ENCODE results near the gene DISP1. TPM values are rescaled to one million over a fixed set of nuclear protein-coding genes. Genes with fewer than 3 reads are reported as not detected.

The DISP1 gene
- total RNA-seq, 1 experiment from 2014 or later, result 6.9 TPM

DNA sequence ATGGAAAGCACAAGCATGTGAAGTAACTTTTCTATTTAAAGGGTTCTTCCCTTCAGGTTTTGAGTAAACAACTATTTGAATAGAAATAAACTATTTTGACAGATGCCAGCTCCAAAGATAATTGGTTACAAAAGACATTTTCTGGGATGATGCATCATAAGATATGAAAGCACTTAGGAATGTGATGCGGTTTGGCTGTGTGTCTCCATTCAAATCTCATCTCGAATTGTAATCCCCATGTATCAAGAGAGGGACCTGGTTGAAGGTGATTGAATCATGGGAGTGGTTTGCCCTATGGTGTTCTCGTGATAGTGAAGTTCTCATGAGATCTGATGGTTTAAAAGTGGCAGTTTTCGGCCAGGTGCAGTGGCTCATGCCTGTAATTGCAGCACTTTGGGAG lies 6.4 kb downstream of the DISP1 start:
- CTCF ChIA-PET, result no interaction called here

DNA sequence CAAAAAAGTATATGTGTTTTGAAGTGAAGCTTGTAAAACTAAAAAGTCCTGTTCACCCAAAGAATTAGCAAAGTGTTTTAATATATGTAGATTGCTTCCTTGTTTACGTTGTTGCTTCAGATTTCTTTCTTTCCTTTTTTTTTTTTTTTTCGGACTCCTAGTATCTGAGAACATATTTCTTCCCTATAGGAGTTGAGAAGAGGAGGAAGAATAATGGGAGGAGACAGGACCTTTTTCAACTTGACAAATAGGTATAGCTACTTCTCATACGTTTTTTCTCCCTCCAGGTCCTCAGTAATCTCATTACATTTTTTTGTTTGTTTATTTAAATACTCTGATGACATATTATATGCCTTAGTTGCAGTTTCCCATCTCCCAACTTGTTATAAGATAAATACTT lies 8.9 kb downstream of the DISP1 start:
- CTCF ChIA-PET, result no interaction called here
- H3K79me2 ChIP-seq (ENCODE audit: low read depth), result peaks cover 46% of the 10 kb centered on the region

More for the DNA sequence above, 6.4 kb downstream of the DISP1 start:
- Histone ChIP-seq H3K4me1 (replicated peaks; ENCODE audit: insufficient read depth) (peaks cover 56% of the 10 kb centered on the region), H3K4me3 (no peak overlapping the region), H3K36me3 (ENCODE audit: low read depth) (no peaks in the 10 kb centered on the region; the same call in 1 of the 2 replicates), H3K27ac (no peak overlapping the region), H3K27me3 (ENCODE audit: insufficient read depth, low read depth) (no peaks in the 10 kb centered on the region), H4K20me1 (ENCODE audit: insufficient read depth) (no peaks in the 10 kb centered on the region), H3K4me2 (no peak overlapping the region), H3K9me3 (ENCODE audit: insufficient read depth, low read depth) (0 out of 2 replicates have a peak, but pooled peaks cover 3% of the 10 kb centered on the region), H3K9me2 (ENCODE audit: insufficient read depth) (no peaks in the 10 kb centered on the region), H2AFZ (no peak overlapping the region), H3K79me2 (ENCODE audit: low read depth) (peaks cover 60% of the 10 kb centered on the region), H3F3A (ENCODE audit: insufficient read depth, low read depth) (peaks cover 16% of the 10 kb centered on the region)
- intact Hi-C loops (cut with micrococcal nuclease; ENCODE audit: unreplicated experiment), result no loop called here
- POLR2A ChIA-PET (ENCODE audit: unreplicated experiment), result no interaction called here
- TF ChIP-seq, protein P1, sequence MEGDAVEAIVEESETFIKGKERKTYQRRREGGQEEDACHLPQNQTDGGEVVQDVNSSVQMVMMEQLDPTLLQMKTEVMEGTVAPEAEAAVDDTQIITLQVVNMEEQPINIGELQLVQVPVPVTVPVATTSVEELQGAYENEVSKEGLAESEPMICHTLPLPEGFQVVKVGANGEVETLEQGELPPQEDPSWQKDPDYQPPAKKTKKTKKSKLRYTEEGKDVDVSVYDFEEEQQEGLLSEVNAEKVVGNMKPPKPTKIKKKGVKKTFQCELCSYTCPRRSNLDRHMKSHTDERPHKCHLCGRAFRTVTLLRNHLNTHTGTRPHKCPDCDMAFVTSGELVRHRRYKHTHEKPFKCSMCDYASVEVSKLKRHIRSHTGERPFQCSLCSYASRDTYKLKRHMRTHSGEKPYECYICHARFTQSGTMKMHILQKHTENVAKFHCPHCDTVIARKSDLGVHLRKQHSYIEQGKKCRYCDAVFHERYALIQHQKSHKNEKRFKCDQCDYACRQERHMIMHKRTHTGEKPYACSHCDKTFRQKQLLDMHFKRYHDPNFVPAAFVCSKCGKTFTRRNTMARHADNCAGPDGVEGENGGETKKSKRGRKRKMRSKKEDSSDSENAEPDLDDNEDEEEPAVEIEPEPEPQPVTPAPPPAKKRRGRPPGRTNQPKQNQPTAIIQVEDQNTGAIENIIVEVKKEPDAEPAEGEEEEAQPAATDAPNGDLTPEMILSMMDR (conservative IDR thresholded peaks at IDR 0.05), result no peak
- TF ChIP-seq EZH2 (IDR thresholded peaks at IDR 0.05; ENCODE audit: low read depth), result no peak
- BruUV-seq (replicated peaks), result no TSS peak
- DNase-seq, result no peak

DNA sequence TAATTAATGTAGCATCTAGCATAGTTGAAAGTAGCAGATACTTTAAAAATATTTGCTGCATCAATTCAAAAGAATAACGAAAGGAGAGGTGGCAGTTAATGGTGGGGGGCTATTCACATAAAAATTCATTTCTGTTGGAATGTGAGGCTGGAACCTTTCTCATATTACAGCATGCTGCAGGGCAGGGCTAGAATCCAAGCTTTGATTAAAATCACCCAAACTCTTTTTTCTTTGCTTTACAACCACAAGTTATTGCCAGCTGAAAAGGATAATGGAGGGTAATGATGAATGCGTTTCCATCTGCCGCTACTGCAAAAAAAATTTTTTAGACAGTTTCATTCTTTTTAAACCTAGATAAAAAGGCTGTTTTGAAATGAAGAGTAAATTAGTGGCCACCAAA lies 9.8 kb downstream of the DISP1 start:
- Histone ChIP-seq H3K4me3 (no peak overlapping the region), H3K9me2 (ENCODE audit: insufficient read depth) (no peaks in the 10 kb centered on the region), H4K20me1 (ENCODE audit: insufficient read depth) (no peaks in the 10 kb centered on the region), H3K4me2 (no peak overlapping the region; the same call in 1 of the 2 replicates), H3F3A (ENCODE audit: insufficient read depth, low read depth) (no peaks in the 10 kb centered on the region; the same call in 1 of the 2 replicates), H3K4me1 (replicated peaks; ENCODE audit: insufficient read depth) (peaks cover 31% of the 10 kb centered on the region), H3K9me3 (ENCODE audit: insufficient read depth, low read depth) (no peaks in the 10 kb centered on the region), H3K79me2 (ENCODE audit: low read depth) (peaks cover 40% of the 10 kb centered on the region), H3K36me3 (ENCODE audit: low read depth) (no peaks in the 10 kb centered on the region), H3K27ac (no peak overlapping the region), H2AFZ (no peak overlapping the region), H3K27me3 (ENCODE audit: insufficient read depth, low read depth) (no peaks in the 10 kb centered on the region)
- ChIA-PET POLR2A (ENCODE audit: unreplicated experiment) (no interaction called here), CTCF (interaction anchor here (0.6 kb wide), 2 partner anchors 217 to 649 kb away, joined by 3 read pairs; no protein-coding TSS in a partner anchor)
- TF ChIP-seq, protein P1 (conservative IDR thresholded peaks at IDR 0.05), result no peak
- no peak for TF ChIP-seq EZH2 (IDR thresholded peaks at IDR 0.05; ENCODE audit: low read depth)
- BruUV-seq (replicated peaks), result no TSS peak
- DNase-seq, result no peak
- intact Hi-C loops (cut with micrococcal nuclease; ENCODE audit: unreplicated experiment), result no loop called here

More for the DNA sequence above, 8.9 kb downstream of the DISP1 start:
- H3K4me1 ChIP-seq (replicated peaks; ENCODE audit: insufficient read depth), result peaks cover 32% of the 10 kb centered on the region
- no peaks in the 10 kb centered on the region for H3K27me3 ChIP-seq (ENCODE audit: insufficient read depth, low read depth)
- no peaks in the 10 kb centered on the region for H3K9me2 ChIP-seq (ENCODE audit: insufficient read depth)
- POLR2A ChIA-PET (ENCODE audit: unreplicated experiment), result no interaction called here
- H3K36me3 ChIP-seq (ENCODE audit: low read depth), result no peaks in the 10 kb centered on the region; the same call in 1 of the 2 replicates
- H3K27ac ChIP-seq, result no peak overlapping the region
- DNase-seq, result no peak
- H3K4me3 ChIP-seq, result no peak overlapping the region
- no peak overlapping the region for H2AFZ ChIP-seq
- intact Hi-C loops (cut with micrococcal nuclease; ENCODE audit: unreplicated experiment), result no loop called here
- BruUV-seq (replicated peaks), result no TSS peak
- no peak overlapping the region for H3K4me2 ChIP-seq
- 0 out of 2 replicates have a peak, but pooled peaks cover 2% of the 10 kb centered on the region for H3K9me3 ChIP-seq (ENCODE audit: insufficient read depth, low read depth)
- H4K20me1 ChIP-seq (ENCODE audit: insufficient read depth), result no peaks in the 10 kb centered on the region
- no peaks in the 10 kb centered on the region; the same call in 1 of the 2 replicates for H3F3A ChIP-seq (ENCODE audit: insufficient read depth, low read depth)
- no peak for TF ChIP-seq EZH2 (IDR thresholded peaks at IDR 0.05; ENCODE audit: low read depth)
- TF ChIP-seq, protein P1 (conservative IDR thresholded peaks at IDR 0.05), result no peak

All from PC-9 (cell line).